Endothelial cell of umbilical vein (primary cell): ENCODE measurements around the gene TPSB2.
"Not testable (repeated sequence)": the region's sequence is repeated elsewhere in the genome, so short reads cannot be mapped to it uniquely, and the experiment has no call there.

Experiments used
- EZH2 ChIP-seq: IDR thresholded peaks from 2 replicates; pipeline ENCODE4 v1.6.1; 2012; ENCODE audit warnings: borderline replicate concordance, low read depth, mild to moderate bottlenecking, moderate library complexity, low read length, inconsistent platforms; ENCODE audit not compliant: severe bottlenecking
- FOS ChIP-seq: IDR thresholded peaks from 2 replicates; pipeline ENCODE4 v1.6.1; 2011; ENCODE audit warnings: mild to moderate bottlenecking, low read length, moderate library complexity, borderline replicate concordance; ENCODE audit not compliant: insufficient read depth
- POLR2AphosphoS5 ChIP-seq: IDR thresholded peaks from 2 replicates; pipeline ENCODE4 v1.6.1; 2012; ENCODE audit warnings: low read depth, mild to moderate bottlenecking, control low read depth, low read length, moderate library complexity; ENCODE audit not compliant: insufficient read depth
- TF ChIP-seq, protein P1 (sequence below): IDR thresholded peaks from 2 replicates; pipeline ENCODE4 v1.6.1; 2011; ENCODE audit not compliant: insufficient read depth, insufficient read length
- TF ChIP-seq, protein P2 (sequence below), 2 donors: IDR thresholded peaks; 1 replicate in 1 of 2; 2 replicates in 1 of 2; pipeline ENCODE4 v1.5.1; 2011; ENCODE audit warnings: low read length in 2 of 2, mild to moderate bottlenecking in 2 of 2, moderate library complexity in 2 of 2, control low read depth in 1 of 2, inconsistent platforms in 1 of 2, low read depth in 1 of 2; ENCODE audit not compliant: insufficient read depth in 1 of 2; ENCODE audit errors: extremely low read depth in 1 of 2

DNA sequence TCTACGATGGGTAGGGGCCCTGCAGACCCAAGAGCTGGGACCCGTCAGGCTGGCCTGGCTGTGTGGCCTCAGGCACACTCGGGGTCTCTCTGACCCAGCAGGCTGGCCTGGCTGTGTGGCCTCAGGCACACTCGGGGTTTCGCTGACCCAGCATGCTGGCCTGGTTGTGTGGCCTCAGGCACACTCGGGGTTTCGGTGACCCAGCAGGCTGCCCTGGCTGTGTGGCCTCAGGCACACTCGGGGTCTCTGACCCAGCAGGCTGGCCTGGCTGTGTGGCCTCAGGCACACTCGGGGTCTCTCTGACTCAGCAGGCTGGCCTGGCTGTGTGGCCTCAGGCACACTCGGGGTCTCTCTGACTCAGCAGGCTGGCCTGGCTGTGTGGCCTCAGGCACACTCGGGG, 39.2 kb downstream of the TPSB2 start:
- TF ChIP-seq, protein P1, sequence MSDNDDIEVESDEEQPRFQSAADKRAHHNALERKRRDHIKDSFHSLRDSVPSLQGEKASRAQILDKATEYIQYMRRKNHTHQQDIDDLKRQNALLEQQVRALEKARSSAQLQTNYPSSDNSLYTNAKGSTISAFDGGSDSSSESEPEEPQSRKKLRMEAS, result not testable (repeated sequence)
- not testable (repeated sequence) for TF ChIP-seq POLR2AphosphoS5, EZH2, FOS
- TF ChIP-seq, protein P2, sequence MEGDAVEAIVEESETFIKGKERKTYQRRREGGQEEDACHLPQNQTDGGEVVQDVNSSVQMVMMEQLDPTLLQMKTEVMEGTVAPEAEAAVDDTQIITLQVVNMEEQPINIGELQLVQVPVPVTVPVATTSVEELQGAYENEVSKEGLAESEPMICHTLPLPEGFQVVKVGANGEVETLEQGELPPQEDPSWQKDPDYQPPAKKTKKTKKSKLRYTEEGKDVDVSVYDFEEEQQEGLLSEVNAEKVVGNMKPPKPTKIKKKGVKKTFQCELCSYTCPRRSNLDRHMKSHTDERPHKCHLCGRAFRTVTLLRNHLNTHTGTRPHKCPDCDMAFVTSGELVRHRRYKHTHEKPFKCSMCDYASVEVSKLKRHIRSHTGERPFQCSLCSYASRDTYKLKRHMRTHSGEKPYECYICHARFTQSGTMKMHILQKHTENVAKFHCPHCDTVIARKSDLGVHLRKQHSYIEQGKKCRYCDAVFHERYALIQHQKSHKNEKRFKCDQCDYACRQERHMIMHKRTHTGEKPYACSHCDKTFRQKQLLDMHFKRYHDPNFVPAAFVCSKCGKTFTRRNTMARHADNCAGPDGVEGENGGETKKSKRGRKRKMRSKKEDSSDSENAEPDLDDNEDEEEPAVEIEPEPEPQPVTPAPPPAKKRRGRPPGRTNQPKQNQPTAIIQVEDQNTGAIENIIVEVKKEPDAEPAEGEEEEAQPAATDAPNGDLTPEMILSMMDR (IDR thresholded peaks at IDR 0.05; ENCODE audit: extremely low read depth in 1 of 2, insufficient read depth in 1 of 2, low read depth in 1 of 2, low read length in 2 of 2), result not testable (repeated sequence)
